PC-3 (cell line): ENCODE results near the gene TREH. TPM values are rescaled to one million over a fixed set of nuclear protein-coding genes. Genes with fewer than 3 reads are reported as not detected.

Experiments
- ATAC-seq: fragments of 200-7000 bp; cut with Tn5 transposase; 2 replicates; pipeline ENCODE4 v1.9.1; 2020; ENCODE audit warnings: mild to moderate bottlenecking, moderate library complexity
- BruUV-seq: library from RNA; stranded (reverse); fragments of 400-500 nt; replicated peaks from 2 replicates; lab custom pipeline; 2021; lab: Mats Ljungman, UMichigan
- CTCF ChIA-PET: fragments of 300-600 bp; sonication (Branson Sonifier 250); formaldehyde crosslinking; loops from one replicate; lab custom pipeline; 2022; ENCODE audit warnings: antibody characterized with exemption; lab: Charles Lee
- POLR2A ChIA-PET: fragments of 300-600 bp; sonication (Branson Sonifier 250); formaldehyde crosslinking; loops from one replicate; lab custom pipeline; 2022; ENCODE audit warnings: antibody characterized with exemption; ENCODE audit not compliant: unreplicated experiment; lab: Charles Lee
- DNase-seq: peaks from one replicate; pipeline ENCODE4 v3.0.0-alpha.2; 2015
- H2AFZ ChIP-seq: fragments of 300-600 bp; sonication (generic); 2 replicates; pipeline ENCODE4 v1.6.0; 2016; ENCODE audit warnings: antibody characterized with exemption, low read length
- H3F3A ChIP-seq: fragments of 300-600 bp; sonication (generic); one replicate; pipeline ENCODE4 v1.6.0; 2017; ENCODE audit warnings: antibody characterized with exemption, low read length, control low read depth, mild to moderate bottlenecking; ENCODE audit not compliant: unreplicated experiment
- H3K27ac ChIP-seq: fragments of 300-600 bp; sonication (generic); 2 replicates; pipeline ENCODE4 v1.5.1; 2016; ENCODE audit warnings: mild to moderate bottlenecking, low read length
- H3K27me3 ChIP-seq: fragments of 300-600 bp; sonication (generic); 2 replicates; pipeline ENCODE4 v1.6.1; 2016; ENCODE audit warnings: low read length, mixed read lengths
- H3K36me3 ChIP-seq: fragments of 300-600 bp; sonication (generic); 2 replicates; pipeline ENCODE4 v1.6.1; 2016; ENCODE audit warnings: low read depth, mixed run types, low read length, mixed read lengths
- H3K4me1 ChIP-seq: fragments of 300-600 bp; sonication (generic); 2 replicates; pipeline ENCODE4 v1.5.1; 2016; ENCODE audit warnings: low read length; ENCODE audit not compliant: insufficient read depth
- H3K4me2 ChIP-seq: fragments of 300-600 bp; sonication (generic); 2 replicates; pipeline ENCODE4 v1.6.0; 2016; ENCODE audit warnings: low read length
- H3K4me3 ChIP-seq: fragments of 300-600 bp; sonication (generic); 2 replicates; pipeline ENCODE4 v1.5.1; 2016; ENCODE audit warnings: mild to moderate bottlenecking, low read length, mixed read lengths
- H3K79me2 ChIP-seq: fragments of 300-600 bp; sonication (generic); 2 replicates; pipeline ENCODE4 v1.6.1; 2017; ENCODE audit warnings: low read length, mixed read lengths
- H3K9ac ChIP-seq: fragments of 300-600 bp; sonication (generic); 2 replicates; pipeline ENCODE4 v1.6.0; 2016; ENCODE audit warnings: mild to moderate bottlenecking, low read length
- H3K9me2 ChIP-seq: fragments of 300-600 bp; sonication (generic); replicated peaks from 2 replicates; pipeline ENCODE4 v1.6.1; 2016; ENCODE audit warnings: mixed run types, low read length, mixed read lengths
- H3K9me3 ChIP-seq: fragments of 300-600 bp; sonication (generic); 2 replicates; pipeline ENCODE4 v1.6.1; 2016; ENCODE audit warnings: low read length, mixed read lengths
- H4K20me1 ChIP-seq: fragments of 300-600 bp; sonication (generic); 2 replicates; pipeline ENCODE4 v1.6.1; 2016; ENCODE audit warnings: low read length, mixed read lengths
- CTCF ChIP-seq: fragments of 300-600 bp; sonication (generic); conservative IDR thresholded peaks from 2 replicates; pipeline ENCODE4 v1.5.1; 2017; ENCODE audit warnings: antibody characterized with exemption, low read depth, mild to moderate bottlenecking, low read length
- EZH2 ChIP-seq: fragments of 300-600 bp; sonication (generic); IDR thresholded peaks from one replicate; pipeline ENCODE4 v1.6.1; 2017; ENCODE audit warnings: antibody characterized with exemption, mild to moderate bottlenecking, low read length; ENCODE audit not compliant: unreplicated experiment
- EZH2phosphoT487 ChIP-seq: fragments of 300-600 bp; sonication (generic); IDR thresholded peaks from 2 replicates; pipeline ENCODE4 v1.6.1; 2018; ENCODE audit warnings: mild to moderate bottlenecking, antibody characterized with exemption, low read length, borderline replicate concordance
- intact Hi-C: fragments of 100-400 bp; cut with micrococcal nuclease; formaldehyde crosslinking; loops from 2 replicates; pipeline ENCODE4 v1.9.0; 2023
- total RNA-seq: library from RNA; depleted of rRNA; stranded (reverse); fragments of >200 nt; gene quantifications from 2 replicates; pipeline ENCODE4 v1.2.3, GENCODE V29; 2014

TREH gene
- total RNA-seq, 1 experiment from 2014 or later: not detected

DNA sequence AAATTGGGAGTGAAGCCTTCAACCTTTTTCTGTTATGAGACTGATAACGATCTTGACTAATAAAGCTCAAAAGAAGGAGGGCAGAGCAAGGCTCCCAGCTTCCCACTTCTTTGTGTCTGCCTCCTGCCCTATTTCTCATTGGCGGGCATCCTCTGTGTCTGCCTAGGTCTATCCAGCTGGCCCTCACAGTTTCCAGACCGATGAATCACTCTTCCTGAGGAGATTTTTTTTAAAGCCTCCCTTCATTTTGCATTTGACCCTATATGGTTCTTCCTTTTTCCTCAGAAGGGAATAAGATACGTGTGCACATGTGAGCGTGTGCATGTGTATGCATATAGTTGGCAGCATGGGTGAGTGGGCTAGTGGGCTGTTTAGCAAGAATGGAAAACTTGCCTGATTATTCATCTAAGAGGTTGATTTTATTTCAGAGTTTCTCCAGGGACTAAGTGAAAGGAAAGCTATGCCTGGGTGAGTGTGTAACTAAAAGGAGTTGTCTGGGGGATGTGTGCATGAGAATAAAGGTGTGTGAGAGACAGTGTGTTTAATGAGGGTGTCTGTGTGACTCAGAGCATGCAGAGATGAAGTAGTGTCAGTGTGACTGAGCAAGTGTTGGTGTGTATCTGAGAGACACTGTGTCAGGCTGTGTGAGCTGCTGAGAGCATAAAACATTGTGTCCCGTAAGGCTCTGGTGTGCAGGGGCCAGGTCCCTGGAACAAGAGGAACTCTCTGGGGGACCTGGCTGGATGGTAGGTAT is 59.8 kb downstream of the TREH start:
- H3K27me3 ChIP-seq: no peaks in the 10 kb centered on the region
- H3K36me3 ChIP-seq: no peaks in the 10 kb centered on the region
- H3K9ac ChIP-seq: no peak overlapping the region
- peak overlapping the region; percentile 3; the same call in 1 of the 2 replicates for H2AFZ ChIP-seq
- peaks cover 51% of the 10 kb centered on the region for H3K4me1 ChIP-seq
- DNase-seq: peak; percentile 92
- ChIA-PET CTCF (interaction anchor here (1.4 kb wide), 1 partner anchor 13 kb away, joined by 4 read pairs; the partner anchor contains the start of gene PHLDB1), POLR2A (interaction anchor here (0.6 to 0.7 kb wide), 2 partner anchors 11 to 15 kb away, joined by 3 read pairs; no protein-coding TSS in a partner anchor)
- peak overlapping the region; percentile 1; the same call in 1 of the 2 replicates for H3K4me3 ChIP-seq
- ATAC-seq: peak; percentile 63
- no peaks in the 10 kb centered on the region for H4K20me1 ChIP-seq
- intact Hi-C loops: no loop called here
- TF ChIP-seq CTCF (no peak), EZH2phosphoT487 (no peak), EZH2 (no peak)
- H3K9me2 ChIP-seq: no peaks in the 10 kb centered on the region
- H3K27ac ChIP-seq: peak overlapping the region; percentile 24
- H3K9me3 ChIP-seq: no peaks in the 10 kb centered on the region
- no peaks in the 10 kb centered on the region for H3F3A ChIP-seq
- H3K4me2 ChIP-seq: peak overlapping the region; percentile 41
- H3K79me2 ChIP-seq: peaks cover 13% of the 10 kb centered on the region
- no TSS peak for BruUV-seq

DNA sequence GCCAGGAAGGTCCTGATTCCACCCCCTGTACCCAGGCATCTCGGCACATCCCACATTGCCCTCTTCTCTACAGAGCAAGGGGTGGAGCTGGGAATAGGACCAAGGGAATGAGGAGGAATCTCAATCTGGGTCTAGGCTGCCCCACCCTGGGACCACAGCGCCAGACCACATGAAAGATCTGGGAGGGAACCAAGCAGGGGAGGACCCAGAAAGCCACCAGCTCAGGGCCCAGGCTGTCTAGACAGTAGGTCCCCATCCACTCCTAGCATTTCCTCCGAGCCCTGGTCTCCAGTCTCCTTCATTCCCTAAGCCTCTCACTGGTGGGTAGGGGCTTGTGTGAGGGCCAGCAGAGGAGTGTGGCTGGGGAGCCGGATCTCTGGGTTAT is 60.5 kb downstream of the TREH start:
- Histone ChIP-seq H3K27ac (peak overlapping the region; percentile 24; the same call in 1 of the 2 replicates), H2AFZ (peak overlapping the region; percentile 3; the same call in 1 of the 2 replicates), H3K4me3 (no peak overlapping the region), H3K9me3 (no peaks in the 10 kb centered on the region), H3F3A (no peaks in the 10 kb centered on the region), H3K36me3 (no peaks in the 10 kb centered on the region), H3K4me1 (peaks cover 50% of the 10 kb centered on the region), H3K9ac (no peak overlapping the region), H3K9me2 (no peaks in the 10 kb centered on the region), H3K27me3 (no peaks in the 10 kb centered on the region), H4K20me1 (no peaks in the 10 kb centered on the region), H3K4me2 (peak overlapping the region; percentile 41), H3K79me2 (peaks cover 9% of the 10 kb centered on the region)
- no TSS peak for BruUV-seq
- ATAC-seq: no peak
- ChIA-PET CTCF (interaction anchor here (1.4 kb wide), 1 partner anchor 12 kb away, joined by 4 read pairs; the partner anchor contains the start of gene PHLDB1), POLR2A (interaction anchor here (0.6 kb wide), 2 partner anchors 11 to 16 kb away, joined by 3 read pairs; no protein-coding TSS in a partner anchor)
- DNase-seq: no peak
- TF ChIP-seq CTCF (no peak), EZH2 (no peak), EZH2phosphoT487 (no peak)
- intact Hi-C loops: no loop called here
